GM13976 (cell line): ENCODE data around the gene SPSB1.
A peak's percentile ranks its signal among the peaks of the same experiment; 100 is the strongest.

ENCODE experiments used
- DNase-seq: peaks from one replicate; pipeline ENCODE4 v3.0.0; 2012; ENCODE audit warnings: low spot score
- in situ Hi-C: fragments of 300-500 bp; cut with MboI; formaldehyde crosslinking; loops from one replicate; pipeline ENCODE4 v1.12.0; 2022; ENCODE audit warnings: low sequenced_read_pairs, mixed read lengths, inconsistent platforms; ENCODE audit not compliant: unreplicated experiment
- TF ChIP-seq, protein P1 (sequence below): IDR thresholded peaks from 2 replicates; pipeline ENCODE4 v1.5.1; 2012; ENCODE audit warnings: borderline replicate concordance, mild to moderate bottlenecking; ENCODE audit not compliant: insufficient read depth; ENCODE audit errors: extremely low read depth, missing control alignments, control extremely low read depth

Gene SPSB1

GRCh38 chr1:9360371-9361064 lies 67.8 kb downstream of the SPSB1 start:
- TF ChIP-seq, protein P1, sequence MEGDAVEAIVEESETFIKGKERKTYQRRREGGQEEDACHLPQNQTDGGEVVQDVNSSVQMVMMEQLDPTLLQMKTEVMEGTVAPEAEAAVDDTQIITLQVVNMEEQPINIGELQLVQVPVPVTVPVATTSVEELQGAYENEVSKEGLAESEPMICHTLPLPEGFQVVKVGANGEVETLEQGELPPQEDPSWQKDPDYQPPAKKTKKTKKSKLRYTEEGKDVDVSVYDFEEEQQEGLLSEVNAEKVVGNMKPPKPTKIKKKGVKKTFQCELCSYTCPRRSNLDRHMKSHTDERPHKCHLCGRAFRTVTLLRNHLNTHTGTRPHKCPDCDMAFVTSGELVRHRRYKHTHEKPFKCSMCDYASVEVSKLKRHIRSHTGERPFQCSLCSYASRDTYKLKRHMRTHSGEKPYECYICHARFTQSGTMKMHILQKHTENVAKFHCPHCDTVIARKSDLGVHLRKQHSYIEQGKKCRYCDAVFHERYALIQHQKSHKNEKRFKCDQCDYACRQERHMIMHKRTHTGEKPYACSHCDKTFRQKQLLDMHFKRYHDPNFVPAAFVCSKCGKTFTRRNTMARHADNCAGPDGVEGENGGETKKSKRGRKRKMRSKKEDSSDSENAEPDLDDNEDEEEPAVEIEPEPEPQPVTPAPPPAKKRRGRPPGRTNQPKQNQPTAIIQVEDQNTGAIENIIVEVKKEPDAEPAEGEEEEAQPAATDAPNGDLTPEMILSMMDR: no peak
- in situ Hi-C loops: no loop called here
- no peak for DNase-seq

GRCh38 chr1:9361630-9362260 lies 69.1 kb downstream of the SPSB1 start:
- TF ChIP-seq, protein P1: no peak
- in situ Hi-C loops: no loop called here
- no peak for DNase-seq

GRCh38 chr1:9362488-9362887 lies 69.8 kb downstream of the SPSB1 start:
- DNase-seq: peak; percentile 59
- TF ChIP-seq, protein P1: no peak
- in situ Hi-C loops: no loop called here

DNA sequence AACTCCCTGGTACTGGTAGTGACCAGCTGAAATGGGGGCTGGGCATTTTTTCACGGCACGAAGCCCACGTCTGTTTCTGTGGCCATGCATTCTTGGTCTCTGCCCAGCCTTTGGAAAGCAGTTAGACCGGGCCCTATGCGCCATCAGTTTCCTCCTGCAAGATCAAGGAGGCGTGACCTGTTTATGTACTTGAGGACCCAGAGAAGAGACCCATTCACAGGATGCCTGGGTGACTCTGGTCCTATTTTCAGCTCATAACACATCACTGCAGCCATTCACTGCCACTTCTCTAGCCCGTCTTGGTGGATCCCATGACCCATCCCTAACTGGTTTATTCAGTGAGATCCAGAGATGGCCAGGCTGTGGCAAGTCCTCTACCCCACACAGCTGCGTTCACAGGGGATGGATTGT lies 70.4 kb downstream of the SPSB1 start:
- DNase-seq: no peak
- in situ Hi-C loops: no loop called here
- TF ChIP-seq, protein P1: no peak

GRCh38 chr1:9366298-9366697 lies 73.6 kb downstream of the SPSB1 start:
- TF ChIP-seq, protein P1: no peak
- in situ Hi-C loops: no loop called here
- DNase-seq: no peak

- TF ChIP-seq, protein P1: no peak
Observed at GRCh38 chr1:9366943-9367780, 74.5 kb downstream of the SPSB1 start.

More at GRCh38 chr1:9366943-9367780, 74.5 kb downstream of the SPSB1 start:
- no peak for DNase-seq
- in situ Hi-C loops: no loop called here
